ENCODE results near the gene C6.

DNA sequence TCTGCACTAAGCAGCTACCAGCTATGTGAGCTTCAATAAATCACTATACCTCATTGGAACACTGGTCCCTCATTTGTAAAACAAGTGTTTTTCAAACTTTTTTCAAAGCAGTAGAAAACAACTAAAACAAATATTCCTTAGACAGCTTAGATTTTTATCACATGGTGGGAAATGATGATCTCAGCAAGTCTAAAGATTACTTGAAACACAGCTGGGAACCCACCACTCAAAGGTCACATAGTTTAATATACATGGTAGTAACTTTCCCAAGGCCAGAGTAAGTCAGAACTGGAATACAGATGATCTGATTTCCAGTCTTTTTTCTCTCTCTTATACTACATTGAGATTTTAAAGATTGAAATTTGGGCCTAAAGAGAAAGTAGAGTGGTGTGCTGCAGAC is 850 bp upstream of the C6 start:
- TF ChIP-seq, protein P1, sequence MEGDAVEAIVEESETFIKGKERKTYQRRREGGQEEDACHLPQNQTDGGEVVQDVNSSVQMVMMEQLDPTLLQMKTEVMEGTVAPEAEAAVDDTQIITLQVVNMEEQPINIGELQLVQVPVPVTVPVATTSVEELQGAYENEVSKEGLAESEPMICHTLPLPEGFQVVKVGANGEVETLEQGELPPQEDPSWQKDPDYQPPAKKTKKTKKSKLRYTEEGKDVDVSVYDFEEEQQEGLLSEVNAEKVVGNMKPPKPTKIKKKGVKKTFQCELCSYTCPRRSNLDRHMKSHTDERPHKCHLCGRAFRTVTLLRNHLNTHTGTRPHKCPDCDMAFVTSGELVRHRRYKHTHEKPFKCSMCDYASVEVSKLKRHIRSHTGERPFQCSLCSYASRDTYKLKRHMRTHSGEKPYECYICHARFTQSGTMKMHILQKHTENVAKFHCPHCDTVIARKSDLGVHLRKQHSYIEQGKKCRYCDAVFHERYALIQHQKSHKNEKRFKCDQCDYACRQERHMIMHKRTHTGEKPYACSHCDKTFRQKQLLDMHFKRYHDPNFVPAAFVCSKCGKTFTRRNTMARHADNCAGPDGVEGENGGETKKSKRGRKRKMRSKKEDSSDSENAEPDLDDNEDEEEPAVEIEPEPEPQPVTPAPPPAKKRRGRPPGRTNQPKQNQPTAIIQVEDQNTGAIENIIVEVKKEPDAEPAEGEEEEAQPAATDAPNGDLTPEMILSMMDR (optimal IDR thresholded peaks at IDR 0.05 in 1 of 3, IDR thresholded peaks at IDR 0.05 in 1 of 3, conservative IDR thresholded peaks at IDR 0.05 in 1 of 3; ENCODE audit: extremely low read depth in 1 of 3, insufficient read depth in 2 of 3, low read length in 3 of 3), result no peak
- no peak for TF ChIP-seq EZH2 (IDR thresholded peaks at IDR 0.05; ENCODE audit: low read length)

All from keratinocyte (primary cell).